CD4-positive, alpha-beta T cell treated with Interleukin-2 at 100 ng/mL for 4 hours (primary cell): Measurements from ENCODE around the gene GGCT.
"Not testable (repeated sequence)": the region's sequence is repeated elsewhere in the genome, so short reads cannot be mapped to it uniquely, and the experiment has no call there.

Source experiments
- DNase-seq: peaks from one replicate; pipeline ENCODE4 v3.0.0-alpha.2; 2020; ENCODE audit warnings: low spot score

The GGCT gene, protein sequence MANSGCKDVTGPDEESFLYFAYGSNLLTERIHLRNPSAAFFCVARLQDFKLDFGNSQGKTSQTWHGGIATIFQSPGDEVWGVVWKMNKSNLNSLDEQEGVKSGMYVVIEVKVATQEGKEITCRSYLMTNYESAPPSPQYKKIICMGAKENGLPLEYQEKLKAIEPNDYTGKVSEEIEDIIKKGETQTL

DNA sequence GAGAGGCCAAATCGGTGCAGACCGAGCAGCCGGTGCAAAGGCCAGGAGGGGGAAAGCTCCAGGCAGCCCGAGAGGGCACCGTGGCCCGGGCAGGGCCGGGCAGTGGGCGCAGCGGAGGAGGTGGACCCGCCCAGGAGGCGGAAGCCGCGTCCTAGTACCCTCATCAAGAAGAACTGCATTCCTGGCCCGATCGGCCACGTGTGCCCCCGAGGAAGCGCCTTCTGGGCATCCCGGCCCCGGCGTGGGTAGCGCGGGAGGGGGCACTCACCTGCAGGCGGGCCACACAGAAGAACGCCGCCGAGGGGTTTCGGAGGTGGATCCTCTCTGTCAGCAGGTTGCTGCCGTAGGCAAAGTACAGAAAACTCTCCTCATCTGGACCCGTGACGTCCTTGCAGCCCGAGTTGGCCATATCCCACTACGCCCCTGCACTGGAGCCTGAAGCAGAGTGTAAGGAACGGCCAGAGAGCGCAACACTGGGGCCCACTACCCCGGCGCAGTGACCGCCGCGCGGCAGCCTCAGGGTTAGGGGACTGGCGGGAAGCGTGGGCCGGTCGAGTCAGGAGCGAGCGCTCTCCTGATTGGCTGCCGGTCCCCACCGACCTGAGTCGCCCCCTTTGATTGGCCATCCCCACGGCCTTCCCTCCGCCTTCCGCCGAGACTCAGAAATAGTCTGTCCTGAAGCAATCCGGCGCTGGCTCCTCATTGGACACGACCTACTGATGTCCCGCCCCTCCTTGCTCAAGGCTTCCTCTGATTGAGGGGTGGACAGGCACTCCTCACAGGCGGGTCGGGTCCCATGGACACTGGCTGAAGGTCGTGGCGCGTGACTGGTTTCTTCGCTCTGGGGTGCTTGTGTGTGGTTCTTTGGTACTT is at the start of gene GGCT:
GGCT (minus strand) TSS at position 529 of the 873 bp plus-strand sequence; CDS start at position 409, 120 bp downstream.
- peak; percentile 98 for DNase-seq

DNA sequence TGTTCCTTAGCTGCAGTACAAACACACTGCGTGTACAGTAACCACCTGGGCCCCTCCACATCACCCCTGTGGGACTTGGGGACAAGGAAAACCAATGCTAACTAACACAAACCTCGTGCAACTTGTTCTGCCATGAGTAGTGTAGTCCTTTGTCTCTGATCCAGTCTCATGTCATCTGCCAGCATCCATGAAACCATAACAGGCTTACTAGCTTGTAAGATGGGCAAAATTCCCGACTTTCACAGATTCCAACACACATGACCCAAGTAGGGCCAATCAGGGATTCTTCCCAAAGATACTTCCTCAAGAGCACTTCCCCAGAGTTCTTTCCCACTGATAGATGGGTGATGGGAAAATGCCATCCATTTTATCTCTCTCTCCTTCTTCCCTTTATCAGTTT is 48.9 kb upstream of the GGCT start:
- DNase-seq, result no peak

DNA sequence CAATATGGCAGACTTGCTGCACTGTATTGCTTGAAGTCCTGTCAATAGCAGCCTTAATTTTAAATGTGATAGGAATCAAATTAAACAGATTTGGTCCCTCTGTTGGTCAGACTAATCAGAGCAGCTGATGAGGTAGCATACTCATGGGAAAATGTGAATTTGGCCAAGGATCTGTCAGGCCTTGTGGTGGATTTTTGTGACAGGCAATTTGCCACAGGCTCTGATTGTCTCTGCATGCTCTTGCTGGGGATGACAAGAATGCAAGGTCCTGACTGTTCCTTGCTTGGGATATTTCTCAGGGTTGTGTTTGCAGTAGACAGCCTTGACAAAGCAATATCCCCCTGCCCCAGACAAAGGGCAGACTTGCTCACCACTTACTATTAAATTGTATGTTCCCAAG is 48.5 kb upstream of the GGCT start:
- DNase-seq, result no peak

DNA sequence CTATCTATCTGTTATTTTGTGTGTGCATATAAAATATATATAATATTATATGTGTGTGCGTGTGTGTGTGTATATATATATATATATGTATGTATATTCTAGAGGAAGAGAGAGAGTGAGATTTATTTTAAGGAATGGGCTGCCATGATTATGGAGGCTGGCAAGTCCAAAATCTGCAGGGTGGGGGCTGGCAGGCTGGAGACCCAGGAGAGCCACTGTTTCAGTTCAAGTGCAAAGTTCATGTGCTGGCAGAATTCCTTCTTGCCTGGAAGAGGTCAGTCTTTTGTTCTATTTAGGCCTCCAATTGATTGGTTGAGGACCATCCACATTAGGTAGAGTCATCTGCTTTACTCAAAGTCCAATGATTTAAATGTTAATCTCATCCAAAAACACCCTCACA is 47.7 kb upstream of the GGCT start:
- DNase-seq, result no peak

DNA sequence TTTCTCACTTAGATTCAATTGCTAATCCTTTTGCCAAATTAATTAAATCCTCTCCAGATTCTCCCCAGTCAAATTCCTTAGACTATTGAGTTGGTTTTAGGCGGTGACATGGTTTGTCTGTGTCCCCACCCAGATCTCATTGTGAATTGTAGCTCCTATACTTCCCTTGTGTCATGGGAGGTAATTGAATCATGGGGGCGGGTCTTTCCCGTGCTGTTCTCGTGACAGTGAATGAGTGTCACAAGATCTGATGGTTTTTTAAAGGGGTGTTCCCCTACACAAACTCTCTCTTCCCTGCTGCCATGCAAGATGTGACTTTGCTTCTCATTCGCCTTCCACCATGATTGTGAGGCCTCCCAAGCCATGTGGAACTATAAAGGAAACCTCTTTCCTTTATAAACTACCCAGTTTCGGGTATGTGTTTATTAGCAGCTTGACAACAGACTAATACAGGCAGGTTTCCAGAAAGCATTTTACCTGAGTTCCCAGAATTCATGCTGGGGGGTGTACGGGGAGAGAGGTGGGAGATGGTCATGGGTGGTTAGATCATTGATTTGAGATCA is 45.4 kb upstream of the GGCT start:
- no peak for DNase-seq

DNA sequence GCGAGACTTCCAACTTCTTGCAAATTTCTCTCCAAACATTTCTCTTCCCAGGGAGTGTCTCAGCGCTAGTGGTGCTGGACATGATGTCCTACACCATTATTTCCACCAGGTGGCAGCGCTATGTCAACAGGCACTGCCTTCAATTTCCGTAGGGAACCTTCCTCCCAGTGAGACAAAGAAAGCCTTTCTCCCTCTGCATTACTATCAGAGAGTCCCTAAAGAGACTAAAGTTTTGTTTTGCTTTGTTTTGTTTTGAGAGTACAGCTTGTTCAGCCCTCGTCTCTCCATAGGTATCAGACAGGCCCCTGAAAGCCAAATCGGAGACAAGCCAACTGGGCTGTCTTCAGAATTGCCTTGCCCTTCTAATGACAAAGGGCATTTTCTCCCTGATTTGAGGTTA is 44.2 kb upstream of the GGCT start:
- peak; percentile 45 for DNase-seq

DNA sequence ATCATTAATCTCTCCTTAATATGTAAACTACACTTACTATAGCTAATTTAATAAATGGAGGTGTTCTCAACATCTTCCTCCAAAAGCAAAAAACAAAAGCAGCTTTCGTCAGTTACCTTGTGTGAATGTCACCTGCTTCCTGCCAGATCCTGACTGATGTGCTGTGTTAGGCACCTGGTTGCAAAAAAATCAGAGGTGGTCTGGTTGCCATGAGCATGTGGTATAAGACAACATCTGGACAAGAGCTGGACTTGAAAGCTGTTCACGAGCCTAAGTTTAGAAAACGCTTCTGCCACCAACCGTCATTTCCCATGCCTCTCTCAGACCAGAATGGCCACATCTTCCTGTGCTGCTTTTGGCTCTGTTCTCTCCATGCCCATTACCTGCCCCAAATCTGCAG is 42.0 kb upstream of the GGCT start:
- DNase-seq, result no peak

DNA sequence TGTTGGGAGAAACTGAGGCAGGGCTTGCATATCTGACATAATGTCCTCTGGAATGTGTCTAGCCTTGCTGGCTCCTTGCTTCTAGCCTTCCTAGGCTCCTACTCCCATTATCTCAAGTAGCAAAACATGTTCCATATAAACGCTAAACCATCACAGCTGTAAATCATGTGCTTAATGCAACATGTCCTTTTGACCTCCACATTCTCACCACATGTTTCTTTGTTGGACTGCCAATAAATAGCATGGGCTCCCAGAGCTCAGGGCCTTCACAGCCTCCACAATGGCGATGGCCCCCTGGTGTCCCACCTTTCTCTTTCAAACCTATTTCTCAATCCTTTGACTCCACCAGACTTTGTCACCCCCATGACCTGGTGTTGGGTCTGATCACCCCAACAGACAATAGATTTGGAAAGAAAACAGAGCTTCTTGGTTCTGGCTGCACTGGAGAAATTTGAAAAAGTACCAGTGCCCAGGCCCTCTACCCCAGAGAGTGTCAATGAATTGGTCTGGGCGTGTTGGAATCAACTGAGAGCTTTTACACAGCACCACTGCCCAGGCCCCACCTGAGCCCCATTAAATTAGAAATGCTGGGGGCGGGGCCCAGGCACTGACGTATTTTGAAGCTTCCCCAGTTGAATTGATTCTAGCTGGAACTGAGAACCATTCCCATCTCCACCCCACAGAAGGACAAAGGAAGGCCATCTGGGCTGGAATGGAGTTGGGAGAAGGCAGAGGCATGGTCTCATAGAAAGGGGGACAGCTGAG is 41.3 kb upstream of the GGCT start:
- no peak for DNase-seq

DNA sequence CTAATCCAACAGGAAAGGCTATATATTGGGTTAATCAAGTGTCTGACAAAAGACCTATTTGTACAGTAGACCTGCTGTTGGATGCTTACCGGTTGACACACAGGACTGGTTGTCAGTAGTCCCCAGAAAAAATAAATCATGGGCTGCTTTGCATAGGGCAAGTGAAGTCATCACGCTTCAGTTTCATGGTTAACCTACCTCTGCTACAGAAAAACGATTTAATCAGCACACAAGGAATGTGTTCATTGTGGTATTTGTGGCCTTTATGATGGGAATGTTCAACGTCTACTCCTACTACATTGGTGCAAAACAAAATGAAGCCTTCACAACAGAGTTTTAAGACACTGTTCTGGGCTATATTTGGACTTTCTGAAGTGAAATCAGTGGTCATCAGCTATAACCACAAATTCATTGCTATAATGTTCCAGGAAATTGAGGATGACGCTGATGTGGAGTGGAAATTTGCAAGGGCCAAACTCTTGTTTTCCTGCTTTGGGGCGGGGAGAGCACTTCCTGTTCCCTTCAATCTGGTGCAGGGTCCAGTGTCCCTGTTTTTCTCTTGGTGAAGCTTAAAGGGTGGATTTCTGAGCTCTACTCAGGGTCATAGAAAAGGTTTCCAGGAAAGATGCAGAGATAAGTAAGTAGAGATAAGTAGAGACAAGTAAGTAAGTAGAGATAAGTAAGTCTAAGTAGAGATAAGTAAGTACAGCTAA is 39.3 kb upstream of the GGCT start:
- no peak for DNase-seq

DNA sequence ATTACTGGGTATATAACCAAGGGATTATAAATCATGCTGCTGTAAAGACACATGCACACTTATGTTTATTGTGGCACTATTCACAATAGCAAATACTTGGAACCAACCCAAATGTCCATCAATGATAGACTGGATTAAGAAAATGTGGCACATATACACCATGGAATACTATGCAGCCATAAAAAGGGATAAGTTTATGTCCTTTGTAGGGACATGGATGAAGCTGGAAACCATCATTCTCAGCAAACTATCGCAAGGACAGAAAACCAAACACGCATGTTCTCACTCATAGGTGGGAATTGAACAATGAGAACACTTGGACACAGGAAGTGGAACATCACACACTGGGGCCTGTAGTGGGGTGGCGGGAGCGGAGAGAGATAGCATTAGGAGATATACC is 38.5 kb upstream of the GGCT start:
- DNase-seq, result not testable (repeated sequence)

DNA sequence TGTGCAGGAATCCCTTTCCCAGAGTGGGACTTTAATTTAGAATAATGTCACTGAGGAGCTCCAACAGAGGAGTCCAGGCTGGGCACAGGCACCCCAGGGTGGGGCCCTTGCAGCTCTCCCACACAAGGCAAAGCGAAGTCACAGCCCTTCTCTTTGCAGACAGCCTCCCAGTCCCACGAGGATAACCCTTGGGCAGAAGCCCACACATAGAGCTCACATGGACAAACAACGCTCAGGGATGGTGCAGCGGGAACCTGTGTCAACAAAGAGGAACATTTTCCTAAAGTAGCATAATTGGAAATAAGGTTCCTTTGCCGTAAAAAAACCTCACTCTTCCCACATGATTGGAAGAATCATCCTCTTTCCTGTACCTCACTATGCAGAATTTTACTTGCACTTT is 29.3 kb upstream of the GGCT start:
- no peak for DNase-seq

DNA sequence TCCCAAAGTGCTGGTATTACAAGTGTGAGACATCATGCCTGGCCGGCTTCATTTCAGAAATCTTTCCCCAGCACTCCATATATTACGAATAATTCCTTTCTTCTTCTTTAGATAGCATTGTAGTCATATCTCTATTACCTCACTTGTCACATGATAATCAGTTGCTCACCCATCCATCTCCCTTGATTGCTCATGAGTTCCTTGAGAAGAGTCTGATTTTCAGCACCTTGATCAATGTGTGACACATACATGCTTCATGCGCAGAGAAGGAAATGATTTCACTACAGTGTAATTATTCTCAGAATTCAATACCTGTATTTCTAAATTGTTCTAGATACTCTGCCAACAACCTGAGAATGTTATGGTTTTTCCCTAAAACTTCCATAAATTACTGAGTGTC is 26.7 kb upstream of the GGCT start:
- no peak for DNase-seq

DNA sequence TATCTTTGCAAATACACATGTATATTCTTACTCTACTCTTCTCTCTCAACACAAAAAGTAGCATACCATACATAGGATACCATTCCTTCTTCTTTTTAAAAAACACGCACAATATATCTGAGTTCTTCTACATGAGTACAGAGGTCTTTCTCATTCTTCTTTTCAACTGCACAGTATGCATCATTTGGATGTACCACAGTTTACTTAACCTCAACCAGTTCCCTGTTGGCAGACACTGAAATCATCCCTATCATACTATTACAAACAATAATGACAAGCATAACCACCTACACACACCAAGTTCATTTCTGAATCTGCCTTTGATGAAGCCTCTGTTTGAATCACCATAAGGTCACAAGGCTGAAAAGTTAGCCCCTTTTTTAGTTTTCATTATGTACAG is 25.7 kb upstream of the GGCT start:
- no peak for DNase-seq

DNA sequence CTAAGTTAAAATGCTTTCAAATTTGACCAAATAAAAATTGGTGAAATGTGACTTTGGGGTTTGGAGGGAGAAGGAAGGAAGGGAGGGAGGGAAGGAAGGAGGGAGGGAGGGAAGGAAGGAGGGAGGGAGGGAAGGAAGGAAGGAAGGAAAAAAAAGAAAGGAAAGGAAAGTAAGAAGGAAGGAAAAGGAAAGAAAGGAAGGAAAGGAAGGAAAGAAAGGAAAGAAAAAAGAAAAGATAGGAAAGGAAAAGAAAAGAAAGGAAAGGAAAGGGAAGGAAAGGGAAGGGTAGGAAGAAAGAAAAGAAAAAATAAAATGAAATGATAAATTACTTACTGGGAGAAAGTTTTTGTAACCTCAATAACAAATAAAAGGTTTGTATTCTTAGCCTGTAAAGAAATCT is 24.1 kb upstream of the GGCT start:
- no peak for DNase-seq

DNA sequence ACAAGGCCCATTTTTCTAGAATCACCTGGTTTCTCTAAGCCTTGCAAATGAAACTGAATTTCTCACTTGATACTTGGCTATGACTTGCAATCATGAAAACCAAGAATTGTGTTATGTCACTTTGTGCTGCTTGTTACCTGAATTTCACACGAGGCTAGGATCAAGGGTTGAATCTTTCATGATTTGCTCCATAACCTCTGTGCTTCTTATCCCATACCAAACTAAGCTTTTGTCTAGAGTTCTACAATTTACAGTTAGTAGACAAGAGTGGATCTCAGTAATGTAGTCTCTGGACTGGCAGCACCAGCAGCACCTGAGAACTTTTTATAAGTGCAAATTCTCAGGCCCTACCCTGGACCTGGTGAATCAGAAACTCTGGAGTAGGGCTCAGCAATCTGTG is 22.7 kb upstream of the GGCT start:
- not testable (repeated sequence) for DNase-seq

DNA sequence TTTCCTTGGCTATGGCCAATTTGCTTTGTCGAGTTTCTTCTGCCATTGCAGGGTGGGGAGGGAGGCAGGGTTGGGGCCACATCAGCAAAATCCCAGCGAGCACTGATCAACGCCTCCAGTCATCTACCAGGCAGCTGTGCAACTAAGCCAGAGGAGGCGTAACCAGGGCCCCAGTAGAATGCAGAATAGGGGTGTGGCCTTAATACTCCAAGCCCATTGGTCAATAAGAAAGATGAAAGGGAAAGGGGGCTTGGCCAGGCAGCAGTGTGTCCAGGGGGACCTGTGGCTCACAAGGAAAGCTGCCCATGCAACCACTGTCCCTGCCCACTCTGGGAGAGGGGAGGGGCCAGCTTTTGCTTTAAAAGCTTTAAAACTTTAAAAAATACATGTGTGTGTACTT is 21.5 kb upstream of the GGCT start:
- DNase-seq, result no peak

DNA sequence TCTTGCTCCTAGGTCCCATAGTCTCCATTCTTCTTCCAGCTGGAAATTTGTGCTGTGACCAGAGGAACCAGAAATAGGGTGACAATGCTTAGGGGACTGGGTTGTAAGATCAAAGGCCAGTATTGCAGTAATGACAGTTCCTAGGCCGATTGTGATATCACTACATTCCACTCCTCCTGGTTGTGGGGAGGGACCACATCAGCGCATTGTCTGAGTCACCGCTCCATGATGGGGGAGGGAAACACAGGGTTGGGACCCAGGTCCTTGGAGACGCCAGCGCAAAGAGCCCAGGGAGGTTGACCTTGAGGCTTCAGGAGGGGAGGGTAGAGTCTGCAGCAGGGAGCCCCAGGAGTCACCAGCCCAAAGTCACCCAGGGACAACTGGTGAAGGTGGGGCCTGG is 20.8 kb upstream of the GGCT start:
- no peak for DNase-seq

DNA sequence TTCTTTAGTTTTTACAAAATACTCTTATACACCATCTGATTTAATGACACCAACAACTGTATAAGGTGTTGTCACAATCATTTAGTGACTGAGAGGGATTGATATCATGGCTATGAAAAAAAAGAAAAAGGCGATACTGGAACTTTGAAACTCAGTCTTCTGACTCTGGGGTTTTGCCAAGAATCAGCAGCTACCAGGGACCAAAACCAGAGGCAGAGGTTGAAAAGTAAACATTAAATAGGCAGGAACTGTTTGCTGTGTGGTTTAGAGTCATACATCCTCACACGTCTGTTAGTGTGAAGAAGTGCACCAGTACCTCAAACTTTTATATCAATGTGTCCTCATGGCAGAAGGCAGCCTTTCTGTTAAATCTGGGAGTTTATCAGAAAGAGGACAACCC is 19.9 kb upstream of the GGCT start:
- no peak for DNase-seq

DNA sequence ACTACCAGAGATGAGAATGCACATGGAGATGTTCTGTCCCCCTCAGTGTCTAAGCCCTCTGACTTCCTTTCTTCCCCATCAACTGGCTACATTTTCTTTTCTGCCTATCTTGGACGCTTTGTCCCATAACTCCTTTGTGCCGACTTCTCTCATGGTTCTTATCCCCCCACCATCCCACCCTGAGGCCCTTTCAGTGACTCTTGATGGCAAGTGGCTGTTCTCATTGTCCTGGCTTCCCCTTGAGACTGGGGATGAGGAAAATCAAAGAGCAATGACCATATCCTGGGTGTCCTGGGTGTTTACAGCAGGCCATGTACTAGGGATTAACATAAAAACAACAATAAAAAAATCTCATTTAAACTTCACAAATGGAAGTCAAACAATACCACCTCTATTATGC is 18.8 kb upstream of the GGCT start:
- DNase-seq, result no peak

DNA sequence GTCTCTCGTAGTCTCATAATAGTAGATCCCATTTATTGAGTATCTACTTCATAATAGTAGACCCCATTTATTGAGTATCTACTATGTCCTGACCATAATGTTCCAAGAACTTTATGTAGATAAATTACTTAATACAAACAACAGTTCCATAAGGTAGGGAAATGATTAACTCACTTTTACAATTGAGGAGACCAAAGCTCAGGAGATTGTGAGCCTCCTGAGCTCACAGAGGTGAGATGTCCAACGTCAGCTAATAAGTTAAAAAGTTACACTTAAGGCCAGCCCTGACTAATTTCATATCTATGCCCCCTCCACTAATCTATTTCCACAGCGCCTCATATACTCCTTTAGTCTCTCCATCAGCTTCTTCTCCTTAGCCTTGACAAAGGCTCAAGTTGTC is 17.5 kb upstream of the GGCT start:
- DNase-seq, result no peak

DNA sequence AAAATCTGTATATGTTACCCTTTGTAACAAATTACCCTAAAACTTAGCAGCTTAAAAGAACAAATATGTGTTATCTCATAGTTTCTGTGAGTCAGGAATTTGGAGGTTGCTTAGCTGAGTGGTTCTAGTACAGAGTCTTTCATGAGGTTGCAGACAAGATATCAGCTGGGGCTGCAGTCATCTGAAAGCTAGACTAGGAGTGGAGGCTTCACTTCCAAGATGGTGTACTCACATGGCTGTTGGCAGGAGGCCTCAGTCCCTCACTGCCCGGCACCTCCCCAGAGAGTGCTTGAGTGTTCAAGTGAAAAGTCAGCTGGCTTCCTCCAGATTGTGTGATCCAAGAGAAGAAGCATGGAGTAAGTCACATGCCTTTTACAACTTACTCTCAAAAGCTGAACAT is 16.9 kb upstream of the GGCT start:
- DNase-seq, result no peak

DNA sequence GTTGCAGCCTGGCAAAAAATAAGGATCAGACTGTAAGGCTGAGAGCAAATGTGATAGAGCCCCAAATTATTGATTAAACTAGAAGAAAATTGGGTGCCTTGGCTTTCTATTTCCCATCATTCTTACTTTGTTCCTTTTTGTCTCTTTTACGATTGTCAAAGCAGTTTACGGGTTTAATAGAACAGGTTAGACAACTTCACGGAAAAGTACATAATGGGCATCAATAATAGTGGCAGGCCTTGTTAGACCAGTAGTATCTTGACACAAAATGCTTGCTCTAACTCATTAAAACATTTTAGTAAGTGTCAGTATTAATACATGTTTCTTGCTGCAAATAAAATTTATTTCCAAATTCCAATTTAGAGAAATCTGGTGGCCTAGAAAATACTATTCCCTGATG is 14.5 kb upstream of the GGCT start:
- no peak for DNase-seq
